Posterior cingulate gyrus (tissue), 11 donors: Measurements from ENCODE around the gene ASIC4.
A peak's percentile ranks its signal among the peaks of the same experiment; 100 is the strongest.

ENCODE experiments used
- DNase-seq, 10 donors: peaks; one replicate each; pipeline versions ENCODE4 v3.0.0 to v3.0.0-alpha.2; 2020 to 2021; ENCODE audit warnings: mixed read lengths in 3 of 10
- intact Hi-C: fragments of 100-400 bp; cut with DNase I; formaldehyde crosslinking; loops from one replicate; pipeline ENCODE4 v1.15.1; 2023

Gene ASIC4

GRCh38 chr2:219514196-219514761 is at the start of gene ASIC4:
Gene ASIC4, plus strand, starts transcription at chr2:219514482. Its CDS starts 243 bp downstream, at chr2:219514725.
- peak in 2 of 10 donors; percentile 32 to 79 for DNase-seq
- intact Hi-C loops, result no loop called here

GRCh38 chr2:219465659-219466561 is 48.4 kb upstream of the ASIC4 start:
- intact Hi-C loops, result no loop called here
- DNase-seq, result peak in 2 of 10 donors; percentile 39 to 79

- no peak for DNase-seq
- intact Hi-C loops, result no loop called here
These were observed 47.2 kb upstream of the ASIC4 start for GRCh38 chr2:219466816-219467735.

GRCh38 chr2:219467736-219468075 is 46.6 kb upstream of the ASIC4 start:
- intact Hi-C loops, result no loop called here
- no peak for DNase-seq

- intact Hi-C loops, result no loop called here
- DNase-seq, result no peak
These were observed 45.7 kb upstream of the ASIC4 start for GRCh38 chr2:219468410-219469185.

- DNase-seq, result no peak
- intact Hi-C loops, result no loop called here
These were observed 45.0 kb upstream of the ASIC4 start for GRCh38 chr2:219469186-219469724.

- DNase-seq, result no peak
- intact Hi-C loops, result no loop called here
These were observed 43.9 kb upstream of the ASIC4 start for GRCh38 chr2:219470429-219470828.

- intact Hi-C loops, result no loop called here
- DNase-seq, result no peak
These were observed 42.6 kb upstream of the ASIC4 start for GRCh38 chr2:219471476-219472371.

- DNase-seq, result no peak
- intact Hi-C loops, result no loop called here
These were observed 41.6 kb upstream of the ASIC4 start for GRCh38 chr2:219472629-219473187.

GRCh38 chr2:219473511-219473910 is 40.8 kb upstream of the ASIC4 start:
- intact Hi-C loops, result no loop called here

GRCh38 chr2:219474285-219475060 is 39.8 kb upstream of the ASIC4 start:
- intact Hi-C loops, result no loop called here
- no peak for DNase-seq

More at GRCh38 chr2:219473511-219473910, 40.8 kb upstream of the ASIC4 start:
- no peak for DNase-seq

GRCh38 chr2:219475278-219475677 is 39.0 kb upstream of the ASIC4 start:
- intact Hi-C loops, result no loop called here
- DNase-seq, result no peak

- DNase-seq, result peak in 7 of 10 donors; percentile 35 to 96 (median 67)
- intact Hi-C loops, result loop anchor here (1.0 kb wide), 1 partner anchor 54 kb away; no protein-coding TSS in a partner anchor
These were observed 38.3 kb upstream of the ASIC4 start for GRCh38 chr2:219475697-219476651.

GRCh38 chr2:219476652-219477151 is 37.6 kb upstream of the ASIC4 start:
- intact Hi-C loops, result loop anchor here (1.0 kb wide), 1 partner anchor 54 kb away; no protein-coding TSS in a partner anchor
- DNase-seq, result no peak

GRCh38 chr2:219477179-219477578 is 37.1 kb upstream of the ASIC4 start:
- no peak for DNase-seq
- intact Hi-C loops, result no loop called here

GRCh38 chr2:219477815-219478214 is 36.5 kb upstream of the ASIC4 start:
- no peak for DNase-seq
- intact Hi-C loops, result no loop called here
